WI38 (cell line): ENCODE data around the gene PELI3.

Experiments
- H3K4me3 ChIP-seq: 2 replicates; pipeline ENCODE4 v1.5.1; 2011; ENCODE audit warnings: low read depth, mild to moderate bottlenecking, control low read depth, low read length
- TF ChIP-seq, protein P1 (sequence below): IDR thresholded peaks from 2 replicates; pipeline ENCODE4 v1.5.1; 2012; ENCODE audit warnings: low read depth, mild to moderate bottlenecking, control low read depth, low read length

PELI3 gene

DNA sequence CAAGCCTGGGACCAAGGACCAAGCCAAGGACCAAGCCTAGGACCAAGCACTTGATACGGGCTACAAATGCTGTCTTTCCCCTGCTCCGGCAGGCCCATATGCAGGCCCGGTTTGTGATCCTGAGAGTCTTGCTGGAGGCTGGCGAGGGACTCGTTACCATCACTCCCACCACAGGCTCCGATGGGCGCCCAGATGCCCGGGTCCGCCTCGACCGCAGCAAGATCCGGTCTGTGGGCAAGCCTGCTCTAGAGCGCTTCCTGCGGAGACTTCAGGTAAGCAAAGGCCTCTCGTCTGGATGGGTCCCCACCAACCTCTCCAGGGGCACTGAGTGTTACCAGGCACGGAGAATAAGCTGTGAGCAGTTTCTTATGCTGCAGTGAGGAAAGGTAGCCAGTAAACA, 30.5 kb downstream of the PELI3 start:
- TF ChIP-seq, protein P1, sequence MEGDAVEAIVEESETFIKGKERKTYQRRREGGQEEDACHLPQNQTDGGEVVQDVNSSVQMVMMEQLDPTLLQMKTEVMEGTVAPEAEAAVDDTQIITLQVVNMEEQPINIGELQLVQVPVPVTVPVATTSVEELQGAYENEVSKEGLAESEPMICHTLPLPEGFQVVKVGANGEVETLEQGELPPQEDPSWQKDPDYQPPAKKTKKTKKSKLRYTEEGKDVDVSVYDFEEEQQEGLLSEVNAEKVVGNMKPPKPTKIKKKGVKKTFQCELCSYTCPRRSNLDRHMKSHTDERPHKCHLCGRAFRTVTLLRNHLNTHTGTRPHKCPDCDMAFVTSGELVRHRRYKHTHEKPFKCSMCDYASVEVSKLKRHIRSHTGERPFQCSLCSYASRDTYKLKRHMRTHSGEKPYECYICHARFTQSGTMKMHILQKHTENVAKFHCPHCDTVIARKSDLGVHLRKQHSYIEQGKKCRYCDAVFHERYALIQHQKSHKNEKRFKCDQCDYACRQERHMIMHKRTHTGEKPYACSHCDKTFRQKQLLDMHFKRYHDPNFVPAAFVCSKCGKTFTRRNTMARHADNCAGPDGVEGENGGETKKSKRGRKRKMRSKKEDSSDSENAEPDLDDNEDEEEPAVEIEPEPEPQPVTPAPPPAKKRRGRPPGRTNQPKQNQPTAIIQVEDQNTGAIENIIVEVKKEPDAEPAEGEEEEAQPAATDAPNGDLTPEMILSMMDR: no peak
- no peak overlapping the region for H3K4me3 ChIP-seq

DNA sequence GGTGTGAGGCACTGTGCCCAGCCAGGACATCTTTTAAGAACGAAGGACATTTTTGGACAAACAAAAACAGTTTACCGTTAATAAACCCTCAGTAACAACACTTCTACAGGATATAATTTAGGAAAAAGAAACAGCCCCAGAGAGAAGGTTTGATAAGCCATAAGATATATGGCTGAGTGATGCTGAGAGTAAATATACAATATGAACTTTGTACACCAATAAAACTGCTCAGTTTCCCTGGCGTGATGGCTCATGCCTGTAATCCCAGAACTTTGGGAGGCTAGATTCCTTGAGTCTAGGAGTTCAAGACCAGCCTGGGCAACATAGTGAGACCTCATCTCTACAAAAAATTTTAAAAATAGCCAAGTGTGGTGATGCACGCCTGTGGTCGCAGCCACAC, 31.8 kb downstream of the PELI3 start:
- TF ChIP-seq, protein P1: no peak
- H3K4me3 ChIP-seq: no peak overlapping the region

DNA sequence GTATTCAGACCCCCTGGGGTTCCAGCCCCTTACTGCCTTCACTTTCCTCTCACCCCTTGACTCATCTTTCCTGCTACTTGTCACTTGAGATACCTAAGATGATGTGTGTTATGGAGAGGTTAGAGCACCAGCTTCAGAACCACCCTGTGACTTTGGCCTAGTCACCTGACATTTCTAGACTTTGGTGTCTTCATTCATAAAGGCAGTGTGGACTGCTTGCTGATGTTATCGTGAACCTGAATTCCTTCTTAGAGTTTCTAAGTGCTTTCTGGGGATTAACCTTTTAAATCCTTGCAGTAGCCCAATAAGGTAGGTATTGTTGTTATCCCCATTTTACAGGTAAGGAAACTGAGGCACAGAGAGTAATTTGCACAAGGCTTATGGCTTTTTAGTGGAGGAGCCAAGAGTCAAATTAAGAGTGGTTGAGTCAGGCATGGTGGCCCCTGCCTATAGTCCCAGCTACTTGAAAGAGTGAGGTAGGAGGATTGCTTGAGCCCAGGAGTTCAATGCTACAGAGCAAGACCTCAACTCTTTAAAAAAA, 38.6 kb downstream of the PELI3 start:
- TF ChIP-seq, protein P1: no peak
- H3K4me3 ChIP-seq: no peak overlapping the region

DNA sequence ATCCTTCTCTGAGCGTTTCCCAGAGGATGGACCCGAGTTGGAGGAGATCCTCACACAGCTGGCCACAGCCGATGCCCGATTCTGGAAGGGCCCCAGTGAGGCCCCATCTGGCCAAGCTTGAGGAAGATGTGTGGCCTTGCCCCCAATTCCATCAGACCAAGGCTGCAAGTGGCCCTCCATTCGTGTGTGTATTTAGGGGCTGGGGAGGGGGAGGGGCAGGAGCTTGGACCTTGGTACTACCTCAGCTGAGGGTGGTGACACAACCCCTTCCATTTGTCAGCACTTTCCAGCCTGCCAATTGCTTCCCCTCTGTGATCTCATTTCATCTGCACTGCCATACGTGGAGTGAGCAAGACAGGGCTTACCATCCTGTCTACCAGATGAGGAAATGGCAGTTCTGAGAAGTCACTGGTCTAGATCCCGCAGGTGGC, 42.4 kb downstream of the PELI3 start:
- H3K4me3 ChIP-seq: no peak overlapping the region
- TF ChIP-seq, protein P1: no peak

DNA sequence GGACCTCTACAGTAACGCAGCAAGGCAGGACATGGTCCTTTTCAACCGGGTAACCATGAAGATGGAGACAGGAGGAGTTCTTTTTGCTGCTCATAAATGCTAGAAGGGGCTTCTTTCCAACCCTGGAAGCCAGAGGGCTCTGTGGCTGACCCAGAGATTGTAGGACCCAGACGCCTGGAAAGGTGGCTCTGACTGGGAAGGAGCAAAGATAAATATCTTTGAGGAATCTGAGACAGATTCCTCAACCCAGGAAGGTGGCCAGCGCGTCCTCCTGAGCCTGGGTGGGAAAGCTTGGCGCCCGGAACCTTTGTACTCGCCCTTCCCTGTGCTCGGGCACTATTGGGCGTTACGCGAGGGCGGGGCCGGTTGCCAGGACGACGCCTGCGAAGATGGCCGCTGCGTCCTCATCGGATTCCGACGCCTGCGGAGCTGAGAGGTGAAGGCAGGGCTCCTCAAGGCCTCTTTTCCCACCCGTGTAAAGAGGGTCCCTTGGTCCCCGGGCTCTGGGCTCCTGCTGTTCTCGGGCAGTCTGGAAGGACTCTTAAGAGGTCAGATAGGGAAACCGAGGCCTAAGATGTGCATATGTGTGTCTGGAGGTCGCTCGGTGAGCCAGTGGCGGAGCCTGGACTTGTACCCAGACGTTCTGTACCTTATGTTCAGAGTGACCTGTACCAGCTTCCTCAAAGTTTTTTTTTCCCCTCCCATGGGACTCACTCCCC, 43.7 kb downstream of the PELI3 start, which contains the start of gene BBS1:
Gene BBS1 (plus strand): TSS at position 365 of the 719 bp plus-strand sequence. CDS start 25 bp downstream, at position 390.
- TF ChIP-seq, protein P1: no peak
- peak within 1 kb of the TSS; percentile 83 for H3K4me3 ChIP-seq

DNA sequence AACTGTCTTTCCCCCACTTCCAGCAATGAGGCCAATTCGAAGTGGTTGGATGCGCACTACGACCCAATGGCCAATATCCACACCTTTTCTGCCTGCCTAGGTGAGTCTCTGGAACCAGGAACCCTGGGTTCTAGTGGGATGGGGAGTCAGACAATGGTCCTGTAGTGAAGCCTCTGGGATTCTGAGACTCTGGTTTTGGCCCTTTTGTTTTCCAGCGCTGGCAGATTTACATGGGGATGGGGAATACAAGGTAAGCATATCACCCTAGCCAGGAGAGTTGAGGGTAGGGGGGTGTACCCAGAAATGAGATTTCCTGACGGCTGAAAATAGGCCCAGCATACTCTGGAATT, 44.3 kb downstream of the PELI3 start:
- peak overlapping the region; percentile 83 for H3K4me3 ChIP-seq
- TF ChIP-seq, protein P1: no peak

DNA sequence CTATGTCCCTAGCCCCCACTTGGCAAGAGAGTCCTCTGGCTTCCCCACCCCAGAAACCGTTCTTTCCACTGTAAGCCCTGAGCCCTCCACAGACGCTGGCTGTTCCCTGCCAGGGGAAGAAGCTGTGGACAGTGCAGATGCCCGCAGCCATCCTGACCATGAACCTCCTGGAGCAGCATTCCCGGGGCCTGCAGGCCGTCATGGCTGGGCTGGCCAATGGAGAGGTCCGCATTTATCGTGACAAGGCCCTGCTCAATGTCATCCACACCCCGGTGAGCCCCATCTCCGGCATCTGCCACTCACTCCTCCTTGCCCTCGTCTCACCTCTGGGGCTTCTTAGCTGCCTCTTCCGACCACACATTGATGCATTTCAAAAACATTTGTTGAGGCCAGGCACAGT, 56.9 kb downstream of the PELI3 start:
- TF ChIP-seq, protein P1: no peak
- H3K4me3 ChIP-seq: no peak overlapping the region
